H9 (cell line): Measurements from ENCODE around the gene NCLN. TPM values are rescaled to one million over a fixed set of nuclear protein-coding genes. Genes with fewer than 3 reads are reported as not detected.

Experiments
- DNase-seq: peaks from one replicate; pipeline ENCODE4 v3.0.0-alpha.2; 2017
- H2AFZ ChIP-seq: one replicate; pipeline ENCODE4 v1.6.1; 2013; ENCODE audit warnings: mild to moderate bottlenecking, low read length, control low read depth, moderate library complexity
- H2AK5ac ChIP-seq: 2 replicates; pipeline ENCODE4 v1.6.1; 2013; ENCODE audit warnings: low read length, control low read depth, mixed read lengths; ENCODE audit not compliant: insufficient read length
- H2BK120ac ChIP-seq: one replicate; pipeline ENCODE4 v1.6.1; 2013; ENCODE audit warnings: low read depth, mild to moderate bottlenecking, low read length, control low read depth, inconsistent platforms; ENCODE audit not compliant: poor library complexity, severe bottlenecking
- H2BK12ac ChIP-seq: 2 replicates; pipeline ENCODE4 v1.6.1; 2013; ENCODE audit warnings: low read length, control low read depth, mixed read lengths, low read depth; ENCODE audit not compliant: insufficient read length
- H2BK15ac ChIP-seq: 2 replicates; pipeline ENCODE4 v1.6.1; 2013; ENCODE audit warnings: low read depth, low read length, control low read depth
- H2BK20ac ChIP-seq: one replicate; pipeline ENCODE4 v1.6.1; 2013; ENCODE audit warnings: low read depth, mild to moderate bottlenecking, low read length, control low read depth, inconsistent platforms; ENCODE audit not compliant: poor library complexity, severe bottlenecking
- H2BK5ac ChIP-seq: 2 replicates; pipeline ENCODE4 v1.6.1; 2013; ENCODE audit warnings: low read length, control low read depth, mixed read lengths; ENCODE audit not compliant: insufficient read length
- H3K14ac ChIP-seq: 2 replicates; pipeline ENCODE4 v1.6.1; 2013; ENCODE audit warnings: low read length, control low read depth; ENCODE audit not compliant: insufficient read depth
- H3K18ac ChIP-seq: 2 replicates; pipeline ENCODE4 v1.6.1; 2013; ENCODE audit warnings: low read depth, mild to moderate bottlenecking, mixed read lengths, low read length, control low read depth; ENCODE audit not compliant: insufficient read length
- H3K23ac ChIP-seq: 2 replicates; pipeline ENCODE4 v1.6.1; 2013; ENCODE audit warnings: low read length, control low read depth, mixed read lengths, low read depth; ENCODE audit not compliant: insufficient read length
- H3K23me2 ChIP-seq: 2 replicates; pipeline ENCODE4 v1.6.1; 2013; ENCODE audit warnings: low read depth, mild to moderate bottlenecking, mixed read lengths, low read length, control low read depth; ENCODE audit not compliant: insufficient read length, poor library complexity, severe bottlenecking
- H3K27ac ChIP-seq: 2 replicates; pipeline ENCODE4 v1.5.1; 2013; ENCODE audit warnings: low read length, control low read depth, mixed read lengths, low read depth; ENCODE audit not compliant: insufficient read length
- H3K27me3 ChIP-seq: 2 replicates; pipeline ENCODE4 v1.6.1; 2013; ENCODE audit warnings: low read length, control low read depth, inconsistent platforms; ENCODE audit not compliant: insufficient read depth
- H3K4ac ChIP-seq: 2 replicates; pipeline ENCODE4 v1.6.1; 2013; ENCODE audit warnings: low read depth, mild to moderate bottlenecking, control low read depth, inconsistent platforms, low read length, moderate library complexity
- H3K4me1 ChIP-seq: 2 replicates; pipeline ENCODE4 v1.6.1; 2013; ENCODE audit warnings: low read length, control low read depth, inconsistent platforms; ENCODE audit not compliant: insufficient read depth
- H3K4me2 ChIP-seq: 2 replicates; pipeline ENCODE4 v1.6.1; 2013; ENCODE audit warnings: low read length, control low read depth, mixed read lengths; ENCODE audit not compliant: insufficient read length, insufficient read depth
- H3K56ac ChIP-seq: 2 replicates; pipeline ENCODE4 v1.6.1; 2013; ENCODE audit warnings: low read depth, mild to moderate bottlenecking, mixed read lengths, low read length, control low read depth; ENCODE audit not compliant: insufficient read length
- H3K79me1 ChIP-seq: 2 replicates; pipeline ENCODE4 v1.6.1; 2013; ENCODE audit warnings: low read depth, mild to moderate bottlenecking, moderate library complexity, low read length, control low read depth, inconsistent platforms; ENCODE audit not compliant: insufficient read depth, poor library complexity, severe bottlenecking
- H3K79me2 ChIP-seq: 2 replicates; pipeline ENCODE4 v1.6.1; 2013; ENCODE audit warnings: low read length, control low read depth, inconsistent platforms; ENCODE audit not compliant: insufficient read depth
- H3K9ac ChIP-seq: 2 replicates; pipeline ENCODE4 v1.6.1; 2013; ENCODE audit warnings: low read length, control low read depth, mixed read lengths; ENCODE audit not compliant: insufficient read length; ENCODE audit errors: extremely low read depth
- H3K9me3 ChIP-seq: one replicate; pipeline ENCODE4 v1.6.1; 2013; ENCODE audit warnings: low read depth, low read length, inconsistent platforms; ENCODE audit not compliant: control insufficient read depth
- H3T11ph ChIP-seq: one replicate; pipeline ENCODE4 v1.6.1; 2013; ENCODE audit warnings: mild to moderate bottlenecking, low read length, control low read depth, inconsistent platforms
- H4K20me1 ChIP-seq: one replicate; pipeline ENCODE4 v1.6.1; 2013; ENCODE audit not compliant: control insufficient read depth, insufficient read length, insufficient read depth
- H4K5ac ChIP-seq: 2 replicates; pipeline ENCODE4 v1.6.1; 2013; ENCODE audit warnings: low read depth, mild to moderate bottlenecking, mixed read lengths, low read length, control low read depth; ENCODE audit not compliant: insufficient read length
- H4K8ac ChIP-seq: replicated peaks from 2 replicates; pipeline ENCODE4 v1.6.1; 2013; ENCODE audit warnings: low read length, control low read depth, mixed read lengths, low read depth; ENCODE audit not compliant: insufficient read length
- H4K91ac ChIP-seq: 2 replicates; pipeline ENCODE4 v1.6.1; 2013; ENCODE audit warnings: low read depth, mild to moderate bottlenecking, moderate library complexity, mixed read lengths, low read length, control low read depth; ENCODE audit not compliant: insufficient read length
- H3K27ac Mint-ChIP-seq, 3 experiments: 2 replicates in 2 of 3; 3 replicates in 1 of 3; pipeline ENCODE4 v1.8.0; 2020 to 2021; ENCODE audit warnings: mixed read lengths in 3 of 3, mild to moderate bottlenecking in 1 of 3, moderate library complexity in 1 of 3
- H3K27me3 Mint-ChIP-seq: 2 replicates; pipeline ENCODE4 v1.8.0; 2021; ENCODE audit warnings: low read depth, mild to moderate bottlenecking, moderate library complexity, mixed read lengths
- H3K36me3 Mint-ChIP-seq, 3 experiments: 2 replicates in 2 of 3; 3 replicates in 1 of 3; pipeline ENCODE4 v1.8.0; 2020 to 2021; ENCODE audit warnings: low read depth in 3 of 3, mixed read lengths in 3 of 3; ENCODE audit not compliant: insufficient read depth in 1 of 3
- H3K4me1 Mint-ChIP-seq, 2 experiments: 2 replicates each; pipeline ENCODE4 v1.8.0; 2020; ENCODE audit warnings: mixed read lengths in 2 of 2
- H3K4me3 Mint-ChIP-seq, 2 experiments: 2 replicates in 1 of 2; 3 replicates in 1 of 2; pipeline ENCODE4 v1.8.0; 2020 to 2021; ENCODE audit warnings: mild to moderate bottlenecking in 2 of 2, mixed read lengths in 2 of 2, moderate library complexity in 1 of 2
- H3K9me3 Mint-ChIP-seq, 2 experiments: 2 replicates in 1 of 2; 3 replicates in 1 of 2; pipeline ENCODE4 v1.8.0; 2020; ENCODE audit warnings: mild to moderate bottlenecking in 2 of 2, mixed read lengths in 2 of 2, moderate library complexity in 1 of 2
- CTCF ChIP-seq: fragments of 200-600 bp; sonication (generic); conservative IDR thresholded peaks from 3 replicates; pipeline ENCODE4 v1.8.0; 2021; ENCODE audit warnings: antibody characterized with exemption, mild to moderate bottlenecking
- WGBS: extraction: QIAGEN DNeasy Blood & Tissue Kit; methylation state at CpG from one replicate; pipeline ENCODE4 v1.1.7; 2013; ENCODE audit warnings: missing lambda C conversion rate, low lambda C conversion rate, mixed read lengths; ENCODE audit not compliant: insufficient read length; ENCODE audit errors: extremely low coverage; 5-methylcytosine and 5-hydroxymethylcytosine counted together
- total RNA-seq: library from RNA; stranded (reverse); gene quantifications from 2 replicates; pipeline ENCODE4 v1.2.1, GENCODE V29; 2021

Gene NCLN
- total RNA-seq, 1 experiment from 2014 or later: 94.8 TPM

- Mint-ChIP-seq H3K4me1 (peaks cover 0 to 7% of the 10 kb centered on the region in 2 experiments; a peak in 2 of 4 replicates), H3K36me3 (no peaks in the 10 kb centered on the region), H3K4me3 (no peak overlapping the region), H3K9me3 (no peaks in the 10 kb centered on the region), H3K27me3 (peaks cover 19% of the 10 kb centered on the region), H3K27ac (no peak overlapping the region)
- H3K18ac ChIP-seq: no peak overlapping the region
- peak; percentile 64 for DNase-seq
- no peak overlapping the region for H3K4ac ChIP-seq
- no peak overlapping the region for H3T11ph ChIP-seq
- no peak overlapping the region for H4K91ac ChIP-seq
- H4K5ac ChIP-seq: no peak overlapping the region
- WGBS: no CpG with 5 or more reads among the region's 23 CpGs
- no peak overlapping the region for H2BK12ac ChIP-seq
- H3K9me3 ChIP-seq: no peaks in the 10 kb centered on the region
- no peaks in the 10 kb centered on the region for H3K79me1 ChIP-seq
- no peaks in the 10 kb centered on the region for H3K4me1 ChIP-seq
- H2BK120ac ChIP-seq: no peak overlapping the region
- no peak overlapping the region for H2BK5ac ChIP-seq
- no peak overlapping the region for H4K8ac ChIP-seq
- no peak overlapping the region for H3K14ac ChIP-seq
- no peak overlapping the region for H2BK20ac ChIP-seq
- H3K27ac ChIP-seq: no peak overlapping the region
- H2BK15ac ChIP-seq: no peak overlapping the region
- H3K79me2 ChIP-seq: no peaks in the 10 kb centered on the region
- H3K56ac ChIP-seq: no peak overlapping the region
- H3K27me3 ChIP-seq: no peaks in the 10 kb centered on the region
- no peak for TF ChIP-seq CTCF
- no peak overlapping the region for H3K4me2 ChIP-seq
- H2AK5ac ChIP-seq: no peak overlapping the region
- H3K23ac ChIP-seq: no peak overlapping the region
- H3K9ac ChIP-seq: no peak overlapping the region
- H3K23me2 ChIP-seq: no peaks in the 10 kb centered on the region
- H2AFZ ChIP-seq: no peak overlapping the region
- no peaks in the 10 kb centered on the region for H4K20me1 ChIP-seq
Measured at GRCh38 chr19:3243819-3244700, 58.3 kb downstream of the NCLN start.
